ENCODE measurements around the gene KCNQ5. TPM values are rescaled to one million over a fixed set of nuclear protein-coding genes. Genes with fewer than 3 reads are reported as not detected.

Gene KCNQ5
- total RNA-seq, 2 experiments from 2014 or later: 2.1 to 2.5 TPM

DNA sequence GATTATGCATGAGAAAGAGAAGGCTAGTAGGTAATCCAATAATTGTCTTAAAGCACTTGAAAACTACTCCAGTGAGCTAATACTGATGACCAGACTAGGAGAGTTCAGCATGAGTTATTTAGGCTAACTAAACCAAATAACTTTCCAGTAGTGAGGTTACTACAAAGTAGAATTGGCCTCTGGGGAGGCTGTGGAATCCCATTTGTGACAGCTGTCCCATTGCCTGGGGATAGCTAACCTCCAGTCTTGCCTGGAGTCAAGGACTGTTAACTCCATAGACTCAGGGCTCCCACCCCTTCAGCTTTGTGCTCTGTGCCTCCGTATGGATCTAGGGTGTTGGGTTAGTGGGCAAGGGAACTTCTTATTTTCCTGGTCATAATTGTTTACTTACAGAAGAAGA lies 51.0 kb downstream of the KCNQ5 start:
- intact Hi-C loops (cut with DNase I, micrococcal nuclease): no loop called here
- TF ChIP-seq, protein P1, sequence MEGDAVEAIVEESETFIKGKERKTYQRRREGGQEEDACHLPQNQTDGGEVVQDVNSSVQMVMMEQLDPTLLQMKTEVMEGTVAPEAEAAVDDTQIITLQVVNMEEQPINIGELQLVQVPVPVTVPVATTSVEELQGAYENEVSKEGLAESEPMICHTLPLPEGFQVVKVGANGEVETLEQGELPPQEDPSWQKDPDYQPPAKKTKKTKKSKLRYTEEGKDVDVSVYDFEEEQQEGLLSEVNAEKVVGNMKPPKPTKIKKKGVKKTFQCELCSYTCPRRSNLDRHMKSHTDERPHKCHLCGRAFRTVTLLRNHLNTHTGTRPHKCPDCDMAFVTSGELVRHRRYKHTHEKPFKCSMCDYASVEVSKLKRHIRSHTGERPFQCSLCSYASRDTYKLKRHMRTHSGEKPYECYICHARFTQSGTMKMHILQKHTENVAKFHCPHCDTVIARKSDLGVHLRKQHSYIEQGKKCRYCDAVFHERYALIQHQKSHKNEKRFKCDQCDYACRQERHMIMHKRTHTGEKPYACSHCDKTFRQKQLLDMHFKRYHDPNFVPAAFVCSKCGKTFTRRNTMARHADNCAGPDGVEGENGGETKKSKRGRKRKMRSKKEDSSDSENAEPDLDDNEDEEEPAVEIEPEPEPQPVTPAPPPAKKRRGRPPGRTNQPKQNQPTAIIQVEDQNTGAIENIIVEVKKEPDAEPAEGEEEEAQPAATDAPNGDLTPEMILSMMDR (IDR thresholded peaks at IDR 0.05): no peak
- H3K36me3 Mint-ChIP-seq (ENCODE audit: low read depth): no peaks in the 10 kb centered on the region
- no peaks in the 10 kb centered on the region for H3K27me3 ChIP-seq (ENCODE audit: control insufficient read depth in 1 of 2, insufficient read depth in 2 of 2, low read length in 2 of 2)
- H3K27ac Mint-ChIP-seq: no peak overlapping the region
- no peaks in the 10 kb centered on the region for H3K27me3 Mint-ChIP-seq
- no peak overlapping the region for H3K27ac ChIP-seq (ENCODE audit: low read depth in 1 of 2, low read length in 2 of 2)
- no peak overlapping the region for H3K4me3 Mint-ChIP-seq
- H3K9me3 Mint-ChIP-seq: no peaks in the 10 kb centered on the region
- no peak overlapping the region for H3K4me3 ChIP-seq (ENCODE audit: low read length)
- ChIA-PET CTCF (no interaction called here), POLR2A (no interaction called here)
- ATAC-seq (ENCODE audit: poor library complexity): no peak
- no peak for DNase-seq
- H3K4me1 ChIP-seq (ENCODE audit: insufficient read depth, low read length): no peaks in the 10 kb centered on the region
- peaks cover 13% of the 10 kb centered on the region for H3K4me1 Mint-ChIP-seq (ENCODE audit: low read depth)
- H3K9me3 ChIP-seq (ENCODE audit: control insufficient read depth in 1 of 2, insufficient read depth in 1 of 2, low read length in 2 of 2): no peaks in the 10 kb centered on the region
- no peaks in the 10 kb centered on the region for H3K36me3 ChIP-seq (ENCODE audit: insufficient read depth, low read length)

DNA sequence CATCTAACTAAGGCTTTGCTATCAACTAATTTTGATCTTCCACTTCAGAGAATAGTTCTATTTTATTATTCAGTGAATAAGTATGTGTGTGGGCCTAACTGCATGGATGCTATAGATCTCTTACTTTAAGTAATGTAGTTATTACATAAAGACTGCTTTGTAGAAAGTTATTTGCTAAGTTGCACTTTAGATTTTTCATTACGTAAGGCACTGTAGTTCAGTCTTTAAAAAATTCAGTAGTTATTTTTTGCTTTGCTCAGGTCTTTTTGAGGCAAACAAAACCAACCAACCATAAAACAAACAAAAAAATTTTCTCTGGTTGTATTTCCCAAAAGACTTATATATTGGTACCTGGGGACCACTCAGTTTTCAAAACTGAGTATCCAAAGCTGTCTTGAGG lies 53.0 kb downstream of the KCNQ5 start:
- Mint-ChIP-seq H3K27me3 (no peaks in the 10 kb centered on the region), H3K4me3 (no peak overlapping the region), H3K27ac (no peak overlapping the region), H3K36me3 (ENCODE audit: low read depth) (no peaks in the 10 kb centered on the region), H3K4me1 (ENCODE audit: low read depth) (peaks cover 9% of the 10 kb centered on the region), H3K9me3 (no peaks in the 10 kb centered on the region)
- intact Hi-C loops (cut with DNase I, micrococcal nuclease): no loop called here
- H3K36me3 ChIP-seq (ENCODE audit: insufficient read depth, low read length): no peaks in the 10 kb centered on the region
- no peaks in the 10 kb centered on the region for H3K4me1 ChIP-seq (ENCODE audit: insufficient read depth, low read length)
- H3K4me3 ChIP-seq (ENCODE audit: low read length): no peak overlapping the region
- TF ChIP-seq, protein P1 (IDR thresholded peaks at IDR 0.05): no peak
- no peaks in the 10 kb centered on the region for H3K9me3 ChIP-seq (ENCODE audit: control insufficient read depth in 1 of 2, insufficient read depth in 1 of 2, low read length in 2 of 2)
- DNase-seq (no peak), ATAC-seq (ENCODE audit: poor library complexity) (no peak)
- H3K27me3 ChIP-seq (ENCODE audit: control insufficient read depth in 1 of 2, insufficient read depth in 2 of 2, low read length in 2 of 2): no peaks in the 10 kb centered on the region
- H3K27ac ChIP-seq (ENCODE audit: low read depth in 1 of 2, low read length in 2 of 2): no peak overlapping the region
- ChIA-PET CTCF (no interaction called here), POLR2A (no interaction called here)

DNA sequence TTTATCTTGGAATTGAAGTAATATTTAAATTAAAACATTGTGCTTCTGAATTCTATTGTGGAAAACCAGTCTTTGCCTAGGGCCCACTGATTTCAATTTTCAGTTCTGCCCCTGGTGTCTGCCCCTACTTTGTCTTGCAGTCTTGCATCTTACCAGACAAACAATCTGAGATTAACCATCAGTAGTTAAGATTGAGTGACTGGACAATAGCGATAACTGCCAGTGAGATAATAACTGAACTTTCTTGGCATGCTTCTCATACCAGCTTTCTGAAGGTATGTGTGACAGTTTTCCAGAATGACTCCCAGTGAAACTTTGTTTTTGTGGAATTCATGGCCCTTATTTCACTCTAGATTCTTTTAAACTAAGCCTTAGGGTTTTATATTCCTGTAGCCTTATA lies 53.5 kb downstream of the KCNQ5 start:
- CTCF ChIA-PET: no interaction called here
- POLR2A ChIA-PET: no interaction called here
- no peak overlapping the region for H3K4me3 Mint-ChIP-seq
- Histone ChIP-seq H3K36me3 (ENCODE audit: insufficient read depth, low read length) (no peaks in the 10 kb centered on the region), H3K27me3 (ENCODE audit: control insufficient read depth in 1 of 2, insufficient read depth in 2 of 2, low read length in 2 of 2) (no peaks in the 10 kb centered on the region), H3K4me1 (ENCODE audit: insufficient read depth, low read length) (no peaks in the 10 kb centered on the region), H3K4me3 (ENCODE audit: low read length) (no peak overlapping the region), H3K9me3 (ENCODE audit: control insufficient read depth in 1 of 2, insufficient read depth in 1 of 2, low read length in 2 of 2) (no peaks in the 10 kb centered on the region), H3K27ac (ENCODE audit: low read depth in 1 of 2, low read length in 2 of 2) (no peak overlapping the region)
- DNase-seq (no peak), ATAC-seq (ENCODE audit: poor library complexity) (no peak)
- no peaks in the 10 kb centered on the region for H3K36me3 Mint-ChIP-seq (ENCODE audit: low read depth)
- H3K27ac Mint-ChIP-seq: no peak overlapping the region
- intact Hi-C loops (cut with DNase I, micrococcal nuclease): no loop called here
- no peaks in the 10 kb centered on the region for H3K27me3 Mint-ChIP-seq
- TF ChIP-seq, protein P1 (IDR thresholded peaks at IDR 0.05): no peak
- no peaks in the 10 kb centered on the region for H3K9me3 Mint-ChIP-seq
- peaks cover 5% of the 10 kb centered on the region for H3K4me1 Mint-ChIP-seq (ENCODE audit: low read depth)

Measured in CD4-positive, alpha-beta T cell (primary cell).